ENCODE measurements around the gene LPO.

- TF ChIP-seq, protein P1, sequence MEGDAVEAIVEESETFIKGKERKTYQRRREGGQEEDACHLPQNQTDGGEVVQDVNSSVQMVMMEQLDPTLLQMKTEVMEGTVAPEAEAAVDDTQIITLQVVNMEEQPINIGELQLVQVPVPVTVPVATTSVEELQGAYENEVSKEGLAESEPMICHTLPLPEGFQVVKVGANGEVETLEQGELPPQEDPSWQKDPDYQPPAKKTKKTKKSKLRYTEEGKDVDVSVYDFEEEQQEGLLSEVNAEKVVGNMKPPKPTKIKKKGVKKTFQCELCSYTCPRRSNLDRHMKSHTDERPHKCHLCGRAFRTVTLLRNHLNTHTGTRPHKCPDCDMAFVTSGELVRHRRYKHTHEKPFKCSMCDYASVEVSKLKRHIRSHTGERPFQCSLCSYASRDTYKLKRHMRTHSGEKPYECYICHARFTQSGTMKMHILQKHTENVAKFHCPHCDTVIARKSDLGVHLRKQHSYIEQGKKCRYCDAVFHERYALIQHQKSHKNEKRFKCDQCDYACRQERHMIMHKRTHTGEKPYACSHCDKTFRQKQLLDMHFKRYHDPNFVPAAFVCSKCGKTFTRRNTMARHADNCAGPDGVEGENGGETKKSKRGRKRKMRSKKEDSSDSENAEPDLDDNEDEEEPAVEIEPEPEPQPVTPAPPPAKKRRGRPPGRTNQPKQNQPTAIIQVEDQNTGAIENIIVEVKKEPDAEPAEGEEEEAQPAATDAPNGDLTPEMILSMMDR (IDR thresholded peaks at IDR 0.05; ENCODE audit: poor library complexity, severe bottlenecking): no peak
- TF ChIP-seq EP300 (conservative IDR thresholded peaks at IDR 0.05; ENCODE audit: poor library complexity, severe bottlenecking): no peak
- TF ChIP-seq EZH2 (IDR thresholded peaks at IDR 0.05; ENCODE audit: borderline replicate concordance, insufficient read depth, low read length, poor library complexity, severe bottlenecking): no peak
- no peak for TF ChIP-seq POLR2AphosphoS5 (IDR thresholded peaks at IDR 0.05)
- no peak for TF ChIP-seq RAD21 (conservative IDR thresholded peaks at IDR 0.05)
- no peak for TF ChIP-seq REST (IDR thresholded peaks at IDR 0.05; ENCODE audit: borderline replicate concordance)
Observed at GRCh38 chr17:58314706-58315015, 76.3 kb downstream of the LPO start.
